NB4 (cell line): ENCODE results near the gene MECP2.
"Not testable (repeated sequence)": the region's sequence is repeated elsewhere in the genome, so short reads cannot be mapped to it uniquely, and the experiment has no call there.

Source experiments
- DNase-seq: peaks from one replicate; pipeline ENCODE4 v3.0.0; 2010; ENCODE audit warnings: low read depth
- H3K4me3 ChIP-seq: one replicate; pipeline ENCODE4 v1.5.1; 2011; ENCODE audit warnings: mild to moderate bottlenecking, low read depth, low read length, moderate library complexity
- MAX ChIP-seq: IDR thresholded peaks from 2 replicates; pipeline ENCODE4 v1.6.1; 2011; ENCODE audit warnings: low read depth, low read length
- MYC ChIP-seq: IDR thresholded peaks from 2 replicates; pipeline ENCODE4 v1.6.1; 2011; ENCODE audit warnings: low read depth, low read length
- POLR2A ChIP-seq: IDR thresholded peaks from 2 replicates; pipeline ENCODE4 v1.6.1; 2011; ENCODE audit warnings: mild to moderate bottlenecking; ENCODE audit not compliant: insufficient read length; ENCODE audit errors: extremely low read depth
- TF ChIP-seq, protein P1 (sequence below): IDR thresholded peaks from one replicate; pipeline ENCODE4 v1.5.1; 2012; ENCODE audit warnings: low read depth, low read length

The MECP2 gene

DNA sequence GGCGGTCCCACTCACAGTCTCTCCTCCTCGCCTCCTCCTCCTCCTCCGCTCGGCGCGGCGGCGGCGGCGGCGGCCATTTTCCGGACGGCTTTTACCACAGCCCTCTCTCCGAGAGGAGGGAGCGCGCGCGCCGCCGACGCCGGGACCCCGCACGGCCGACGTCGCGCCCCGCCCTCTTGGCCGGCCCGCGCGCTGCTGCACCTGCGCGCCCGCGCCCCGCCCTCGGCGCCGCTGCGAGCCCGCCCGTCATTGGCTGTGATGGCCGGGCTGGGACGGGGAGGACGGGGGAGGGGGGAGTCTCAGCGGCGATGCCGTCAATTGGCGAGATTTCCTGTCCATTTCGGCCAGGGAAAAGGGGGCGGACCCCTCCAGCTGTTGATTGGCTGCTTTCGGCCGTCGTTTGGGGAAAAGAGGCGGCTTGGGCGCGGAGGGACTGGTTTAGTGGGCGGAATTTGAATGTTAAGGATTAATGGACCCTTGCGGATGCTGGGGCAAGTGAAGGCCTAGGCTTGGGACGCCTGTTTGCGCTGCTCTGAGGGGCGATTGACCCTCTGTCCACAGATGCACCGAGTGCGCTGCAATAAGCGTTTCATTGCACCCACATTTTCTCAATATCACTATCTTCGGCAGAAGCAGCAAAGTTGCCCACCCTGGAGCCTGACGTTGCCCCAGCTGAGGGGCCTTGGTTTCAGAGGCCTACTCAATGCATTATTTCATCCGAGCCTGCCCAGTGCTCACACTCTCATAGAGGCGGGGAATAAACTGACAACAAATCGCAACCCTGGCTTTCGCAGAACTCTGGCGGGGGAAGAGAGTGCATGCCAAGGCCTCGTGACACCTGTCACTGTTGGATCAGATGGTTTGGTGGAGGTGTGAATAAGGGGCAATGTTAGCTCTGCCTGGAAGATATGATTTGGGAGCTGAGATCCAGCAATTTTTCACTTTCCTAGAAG lies at the start of gene MECP2:
Gene MECP2 (minus strand): TSS at position 129 of the 953 bp plus-strand sequence.
- TF ChIP-seq POLR2A, result peak; percentile 42
- TF ChIP-seq, protein P1, sequence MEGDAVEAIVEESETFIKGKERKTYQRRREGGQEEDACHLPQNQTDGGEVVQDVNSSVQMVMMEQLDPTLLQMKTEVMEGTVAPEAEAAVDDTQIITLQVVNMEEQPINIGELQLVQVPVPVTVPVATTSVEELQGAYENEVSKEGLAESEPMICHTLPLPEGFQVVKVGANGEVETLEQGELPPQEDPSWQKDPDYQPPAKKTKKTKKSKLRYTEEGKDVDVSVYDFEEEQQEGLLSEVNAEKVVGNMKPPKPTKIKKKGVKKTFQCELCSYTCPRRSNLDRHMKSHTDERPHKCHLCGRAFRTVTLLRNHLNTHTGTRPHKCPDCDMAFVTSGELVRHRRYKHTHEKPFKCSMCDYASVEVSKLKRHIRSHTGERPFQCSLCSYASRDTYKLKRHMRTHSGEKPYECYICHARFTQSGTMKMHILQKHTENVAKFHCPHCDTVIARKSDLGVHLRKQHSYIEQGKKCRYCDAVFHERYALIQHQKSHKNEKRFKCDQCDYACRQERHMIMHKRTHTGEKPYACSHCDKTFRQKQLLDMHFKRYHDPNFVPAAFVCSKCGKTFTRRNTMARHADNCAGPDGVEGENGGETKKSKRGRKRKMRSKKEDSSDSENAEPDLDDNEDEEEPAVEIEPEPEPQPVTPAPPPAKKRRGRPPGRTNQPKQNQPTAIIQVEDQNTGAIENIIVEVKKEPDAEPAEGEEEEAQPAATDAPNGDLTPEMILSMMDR, result no peak

GRCh38 chrX:154144010-154144409 lies 46.5 kb upstream of the MECP2 start, which contains the start of gene OPN1LW:
Gene OPN1LW, plus strand, starts transcription at chrX:154144243. Its CDS starts 41 bp downstream, at chrX:154144284.
- not testable (repeated sequence) for H3K4me3 ChIP-seq, DNase-seq

More for the DNA sequence above, at the start of gene MECP2:
- H3K4me3 ChIP-seq, result peak within 1 kb of the TSS; percentile 83
- DNase-seq, result peak; percentile 95

- H3K4me3 ChIP-seq, result no peak overlapping the region
- TF ChIP-seq MAX, result no peak
- TF ChIP-seq MYC, result no peak
- TF ChIP-seq, protein P1, result no peak
- TF ChIP-seq POLR2A, result no peak
- DNase-seq, result no peak
Observed at GRCh38 chrX:154142950-154143745, 45.6 kb upstream of the MECP2 start.

- H3K4me3 ChIP-seq, result no peak overlapping the region
- no peak for TF ChIP-seq MYC
- no peak for TF ChIP-seq POLR2A
- TF ChIP-seq MAX, result no peak
- TF ChIP-seq, protein P1, result no peak
- no peak for DNase-seq
Observed at GRCh38 chrX:154142386-154142785, 44.9 kb upstream of the MECP2 start.

DNA sequence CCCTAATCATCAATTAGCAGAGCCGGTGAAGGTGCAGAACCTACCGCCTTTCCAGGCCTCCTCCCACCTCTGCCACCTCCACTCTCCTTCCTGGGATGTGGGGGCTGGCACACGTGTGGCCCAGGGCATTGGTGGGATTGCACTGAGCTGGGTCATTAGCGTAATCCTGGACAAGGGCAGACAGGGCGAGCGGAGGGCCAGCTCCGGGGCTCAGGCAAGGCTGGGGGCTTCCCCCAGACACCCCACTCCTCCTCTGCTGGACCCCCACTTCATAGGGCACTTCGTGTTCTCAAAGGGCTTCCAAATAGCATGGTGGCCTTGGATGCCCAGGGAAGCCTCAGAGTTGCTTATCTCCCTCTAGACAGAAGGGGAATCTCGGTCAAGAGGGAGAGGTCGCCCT lies 43.2 kb upstream of the MECP2 start:
- DNase-seq, result no peak
- no peak for TF ChIP-seq MAX
- TF ChIP-seq MYC, result no peak
- no peak for TF ChIP-seq POLR2A
- TF ChIP-seq, protein P1, result no peak
- no peak overlapping the region for H3K4me3 ChIP-seq

GRCh38 chrX:154140206-154140605 lies 42.7 kb upstream of the MECP2 start:
- H3K4me3 ChIP-seq, result no peak overlapping the region
- no peak for DNase-seq
- TF ChIP-seq MAX (no peak), POLR2A (no peak), MYC (no peak)
- TF ChIP-seq, protein P1, result no peak
